GM06990 (cell line): ENCODE results near the gene ENDOD1.

Experiments used
- DNase-seq: peaks from one replicate; pipeline ENCODE4 v3.0.0-alpha.2; 2011; ENCODE audit not compliant: insufficient read length; ENCODE audit errors: extremely low read depth
- H3K27me3 ChIP-seq: replicated peaks from 2 replicates; pipeline ENCODE4 v1.6.0; 2011; ENCODE audit warnings: low read length; ENCODE audit not compliant: control insufficient read depth, insufficient read depth
- H3K36me3 ChIP-seq: 2 replicates; pipeline ENCODE4 v1.5.1; 2011; ENCODE audit warnings: low read length; ENCODE audit not compliant: control insufficient read depth, insufficient read depth
- H3K4me3 ChIP-seq: replicated peaks from 2 replicates; pipeline ENCODE4 v1.5.1; 2011; ENCODE audit warnings: low read depth, mild to moderate bottlenecking, control low read depth, low read length
- TF ChIP-seq, protein P1 (sequence below): IDR thresholded peaks from 2 replicates; pipeline ENCODE4 v1.5.1; 2011; ENCODE audit warnings: low read length, control low read depth, mild to moderate bottlenecking, inconsistent platforms; ENCODE audit not compliant: insufficient read depth, poor library complexity, severe bottlenecking

Gene ENDOD1

DNA sequence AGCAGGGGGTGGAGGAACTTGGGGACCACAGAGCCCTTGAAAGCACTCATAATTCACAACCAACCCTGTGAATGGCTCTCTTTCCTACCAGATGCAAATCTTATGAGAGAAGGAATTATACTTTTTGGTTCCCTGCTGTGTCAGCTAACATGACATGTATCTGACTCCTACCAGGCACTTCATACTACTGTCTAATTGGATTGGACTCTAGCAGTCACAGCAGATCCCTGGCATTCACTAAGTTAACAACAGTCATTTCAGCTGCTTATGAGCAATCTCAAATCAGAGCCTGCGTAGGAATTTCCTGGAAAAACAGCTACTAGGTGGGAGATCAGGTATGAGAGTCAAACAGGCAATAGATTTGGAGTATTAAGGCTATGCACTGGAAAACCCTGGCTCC lies 11.1 kb upstream of the ENDOD1 start:
- Histone ChIP-seq H3K4me3 (no peak overlapping the region), H3K36me3 (no peaks in the 10 kb centered on the region), H3K27me3 (no peaks in the 10 kb centered on the region)
- no peak for DNase-seq
- TF ChIP-seq, protein P1, sequence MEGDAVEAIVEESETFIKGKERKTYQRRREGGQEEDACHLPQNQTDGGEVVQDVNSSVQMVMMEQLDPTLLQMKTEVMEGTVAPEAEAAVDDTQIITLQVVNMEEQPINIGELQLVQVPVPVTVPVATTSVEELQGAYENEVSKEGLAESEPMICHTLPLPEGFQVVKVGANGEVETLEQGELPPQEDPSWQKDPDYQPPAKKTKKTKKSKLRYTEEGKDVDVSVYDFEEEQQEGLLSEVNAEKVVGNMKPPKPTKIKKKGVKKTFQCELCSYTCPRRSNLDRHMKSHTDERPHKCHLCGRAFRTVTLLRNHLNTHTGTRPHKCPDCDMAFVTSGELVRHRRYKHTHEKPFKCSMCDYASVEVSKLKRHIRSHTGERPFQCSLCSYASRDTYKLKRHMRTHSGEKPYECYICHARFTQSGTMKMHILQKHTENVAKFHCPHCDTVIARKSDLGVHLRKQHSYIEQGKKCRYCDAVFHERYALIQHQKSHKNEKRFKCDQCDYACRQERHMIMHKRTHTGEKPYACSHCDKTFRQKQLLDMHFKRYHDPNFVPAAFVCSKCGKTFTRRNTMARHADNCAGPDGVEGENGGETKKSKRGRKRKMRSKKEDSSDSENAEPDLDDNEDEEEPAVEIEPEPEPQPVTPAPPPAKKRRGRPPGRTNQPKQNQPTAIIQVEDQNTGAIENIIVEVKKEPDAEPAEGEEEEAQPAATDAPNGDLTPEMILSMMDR = no peak

DNA sequence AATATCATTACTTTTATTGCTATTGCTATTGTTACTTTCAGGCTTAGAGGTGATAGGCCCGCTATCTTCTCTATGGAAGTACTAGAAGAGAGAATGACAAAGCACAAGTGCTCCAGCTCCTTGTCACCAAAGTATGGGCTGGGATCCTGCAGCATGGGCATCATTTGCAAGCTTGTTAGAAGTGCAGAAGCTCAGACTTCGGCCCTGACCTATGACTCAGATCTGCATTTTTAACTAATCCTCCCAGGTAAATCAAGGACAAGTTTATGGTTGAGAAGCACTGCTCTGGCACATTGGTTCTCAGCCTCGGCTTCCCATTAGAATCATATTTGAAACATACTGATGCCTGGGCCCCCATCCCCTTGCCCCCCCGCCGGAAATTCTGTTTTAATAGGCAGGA lies 8.6 kb upstream of the ENDOD1 start:
- no peak for DNase-seq
- TF ChIP-seq, protein P1 = no peak
- no peaks in the 10 kb centered on the region for H3K27me3 ChIP-seq
- H3K4me3 ChIP-seq = no peak overlapping the region
- H3K36me3 ChIP-seq = no peaks in the 10 kb centered on the region

DNA sequence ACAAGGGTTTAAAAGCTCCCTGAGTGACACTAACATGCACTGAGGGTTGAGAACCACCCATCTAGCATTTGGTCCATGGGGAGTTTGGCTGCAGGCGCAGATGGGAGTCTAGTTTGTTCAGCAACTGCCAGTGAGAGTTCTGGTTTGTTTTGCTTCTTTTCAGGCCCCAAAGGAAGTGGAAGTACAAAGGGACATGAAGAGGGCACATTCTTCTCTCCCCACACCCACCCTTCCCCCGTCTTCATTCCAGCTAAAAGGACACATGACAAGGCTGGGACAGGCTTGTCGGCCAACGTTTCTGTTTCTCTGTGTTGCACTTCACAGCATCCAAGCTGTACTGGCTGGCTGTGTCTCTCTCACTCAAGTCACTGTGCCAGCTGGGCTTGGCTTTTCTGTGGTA lies 8.2 kb upstream of the ENDOD1 start:
- Histone ChIP-seq H3K27me3 (no peaks in the 10 kb centered on the region), H3K4me3 (no peak overlapping the region), H3K36me3 (no peaks in the 10 kb centered on the region)
- TF ChIP-seq, protein P1 = no peak
- DNase-seq = no peak

DNA sequence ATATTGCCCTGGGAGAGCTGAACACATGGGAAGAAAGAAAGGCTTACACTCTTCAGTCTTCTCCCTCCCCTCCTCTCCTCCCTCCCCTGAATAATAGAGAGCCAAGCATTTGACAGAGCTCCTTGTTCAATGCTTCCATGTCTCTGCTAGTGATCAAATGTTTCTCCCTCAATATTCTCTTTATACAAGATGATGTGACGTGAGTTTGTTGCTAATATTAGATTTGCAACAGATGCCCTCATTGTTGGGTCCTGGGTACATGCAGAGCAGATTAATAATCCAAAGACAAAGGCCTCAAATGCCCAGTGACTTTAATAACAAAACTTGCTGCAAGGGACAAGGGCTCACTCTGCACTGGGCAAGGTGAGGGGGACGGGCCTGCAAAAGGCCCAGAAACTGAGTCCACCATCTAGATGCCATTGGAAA lies 7.1 kb upstream of the ENDOD1 start:
- DNase-seq = no peak
- TF ChIP-seq, protein P1 = no peak
- no peaks in the 10 kb centered on the region for H3K27me3 ChIP-seq
- H3K4me3 ChIP-seq = no peak overlapping the region
- no peaks in the 10 kb centered on the region for H3K36me3 ChIP-seq

DNA sequence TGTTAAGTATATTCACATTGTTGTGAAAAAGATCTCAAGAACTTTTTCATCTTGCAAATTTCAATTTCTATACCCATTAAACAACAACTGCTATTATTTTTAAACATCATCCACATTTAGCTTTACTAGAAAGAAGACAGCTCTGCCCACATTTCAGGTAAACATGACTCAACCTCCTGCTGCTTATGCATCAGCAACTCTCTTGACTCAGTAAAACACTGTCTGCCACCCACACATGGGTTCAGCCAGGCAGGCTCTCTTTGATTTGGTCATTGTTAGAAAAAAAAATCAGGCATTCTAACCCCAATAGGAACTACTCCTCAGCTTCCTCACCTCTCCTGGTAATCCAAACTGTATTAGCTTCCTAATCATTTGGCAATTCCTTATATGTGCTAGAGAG lies 5.1 kb upstream of the ENDOD1 start:
- TF ChIP-seq, protein P1 = no peak
- no peak overlapping the region for H3K4me3 ChIP-seq
- no peaks in the 10 kb centered on the region for H3K27me3 ChIP-seq
- DNase-seq = no peak
- no peaks in the 10 kb centered on the region for H3K36me3 ChIP-seq

DNA sequence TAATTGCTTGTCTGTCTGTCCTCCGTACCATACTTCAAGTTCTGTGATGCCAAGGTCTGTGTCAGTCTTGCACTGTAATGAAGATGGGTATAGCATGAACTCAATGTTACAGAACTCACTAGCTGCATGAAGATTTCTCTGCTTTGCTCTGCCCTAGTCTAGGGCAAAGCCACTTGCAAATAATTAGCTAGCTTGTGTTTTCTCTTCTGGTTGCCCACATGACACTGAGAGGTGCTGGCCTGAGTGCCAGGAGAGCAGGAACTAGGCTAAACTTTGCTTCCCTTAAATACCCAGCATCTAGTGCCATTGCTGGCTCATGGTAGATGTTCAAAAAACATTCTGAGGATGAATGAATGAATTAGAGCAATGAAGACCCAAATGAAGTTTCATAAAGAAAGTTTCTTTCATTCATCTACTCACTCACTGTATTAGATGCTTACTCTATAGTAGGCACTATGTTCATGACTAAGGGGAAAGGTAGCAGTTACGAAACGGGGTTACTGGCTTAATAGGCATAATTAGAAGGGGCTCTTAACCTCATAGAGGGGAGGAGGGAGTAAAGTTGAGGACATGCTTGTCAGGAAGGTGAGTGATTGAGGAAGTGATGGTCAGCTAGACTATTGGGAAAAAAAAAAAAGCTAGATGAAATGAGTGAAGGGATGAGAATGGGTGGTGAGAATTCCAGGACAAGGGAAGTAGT lies 4.4 kb upstream of the ENDOD1 start:
- DNase-seq = no peak
- TF ChIP-seq, protein P1 = no peak
- Histone ChIP-seq H3K4me3 (no peak overlapping the region), H3K36me3 (no peaks in the 10 kb centered on the region), H3K27me3 (no peaks in the 10 kb centered on the region)
